Sigmoid colon (tissue), 4 donors: ENCODE data around the gene DHRS3.

Source experiments
- EP300 ChIP-seq, 4 donors: sonication (generic); formaldehyde crosslinking; IDR thresholded peaks; one replicate each; pipeline ENCODE4 v1.6.1; 2017; ENCODE audit warnings: antibody characterized with exemption in 4 of 4
- POLR2A ChIP-seq, 2 donors: fragments of 450-650 bp; IDR thresholded peaks; one replicate each; pipeline ENCODE4 v1.6.1; 2016; ENCODE audit warnings: antibody characterized with exemption in 2 of 2, mild to moderate bottlenecking in 2 of 2, moderate library complexity in 2 of 2
- POLR2AphosphoS5 ChIP-seq, 4 donors: sonication (generic); formaldehyde crosslinking; IDR thresholded peaks; one replicate each; pipeline ENCODE4 v1.6.1; 2017; ENCODE audit warnings: antibody characterized with exemption in 4 of 4
- TF ChIP-seq, protein P1 (sequence below), 4 experiments: fragments of 450-650 bp in 3 of 4; fragments of 200-600 bp in 1 of 4; IDR thresholded peaks; one replicate each; pipeline ENCODE4 v1.5.1; 2016 to 2019; ENCODE audit warnings: antibody characterized with exemption in 4 of 4, mild to moderate bottlenecking in 3 of 4, moderate library complexity in 2 of 4

- TF ChIP-seq POLR2AphosphoS5 (IDR thresholded peaks at IDR 0.05) (no peak), POLR2A (IDR thresholded peaks at IDR 0.05) (no peak), EP300 (IDR thresholded peaks at IDR 0.05) (no peak)
- TF ChIP-seq, protein P1, sequence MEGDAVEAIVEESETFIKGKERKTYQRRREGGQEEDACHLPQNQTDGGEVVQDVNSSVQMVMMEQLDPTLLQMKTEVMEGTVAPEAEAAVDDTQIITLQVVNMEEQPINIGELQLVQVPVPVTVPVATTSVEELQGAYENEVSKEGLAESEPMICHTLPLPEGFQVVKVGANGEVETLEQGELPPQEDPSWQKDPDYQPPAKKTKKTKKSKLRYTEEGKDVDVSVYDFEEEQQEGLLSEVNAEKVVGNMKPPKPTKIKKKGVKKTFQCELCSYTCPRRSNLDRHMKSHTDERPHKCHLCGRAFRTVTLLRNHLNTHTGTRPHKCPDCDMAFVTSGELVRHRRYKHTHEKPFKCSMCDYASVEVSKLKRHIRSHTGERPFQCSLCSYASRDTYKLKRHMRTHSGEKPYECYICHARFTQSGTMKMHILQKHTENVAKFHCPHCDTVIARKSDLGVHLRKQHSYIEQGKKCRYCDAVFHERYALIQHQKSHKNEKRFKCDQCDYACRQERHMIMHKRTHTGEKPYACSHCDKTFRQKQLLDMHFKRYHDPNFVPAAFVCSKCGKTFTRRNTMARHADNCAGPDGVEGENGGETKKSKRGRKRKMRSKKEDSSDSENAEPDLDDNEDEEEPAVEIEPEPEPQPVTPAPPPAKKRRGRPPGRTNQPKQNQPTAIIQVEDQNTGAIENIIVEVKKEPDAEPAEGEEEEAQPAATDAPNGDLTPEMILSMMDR (IDR thresholded peaks at IDR 0.05) = no peak
Observed at GRCh38 chr1:12519693-12520364, 98.2 kb downstream of the DHRS3 start.
